Pancreas (tissue), 10 donors: Measurements from ENCODE around the gene TRPV4. TPM values are rescaled to one million over a fixed set of nuclear protein-coding genes. Genes with fewer than 3 reads are reported as not detected.

Source experiments
- ATAC-seq, 4 donors: fragments of 200-7000 bp; cut with Tn5 transposase; one replicate each; pipeline versions ENCODE4 v1.8.0 to v1.9.1; 2020; ENCODE audit warnings: mild to moderate bottlenecking in 4 of 4, moderate library complexity in 4 of 4
- DNase-seq, 6 donors: peaks; one replicate each; pipeline ENCODE4 v3.0.0-alpha.2; 2020
- FAIRE-seq: peaks from 2 replicates; lab custom pipeline; 2012; peaks lifted over from hg19 to GRCh38; lab: Jason Lieb, UNC
- H3K27ac ChIP-seq, 4 donors: fragments of 200-600 bp; sonication (generic); 1 replicate in 3 of 4; 2 replicates in 1 of 4; pipeline versions ENCODE4 v1.5.0 to v1.8.0; 2020
- H3K27me3 ChIP-seq, 4 donors: fragments of 200-600 bp; one replicate each; pipeline ENCODE4 v1.8.0; 2021
- H3K36me3 ChIP-seq, 3 donors: fragments of 200-600 bp; sonication (generic) in 1 of 3; one replicate each; pipeline versions ENCODE4 v1.5.0 to v1.8.0; 2020 to 2021
- H3K4me1 ChIP-seq, 3 donors: fragments of 200-600 bp; one replicate each; pipeline ENCODE4 v1.8.0; 2021
- H3K4me3 ChIP-seq, 4 donors: fragments of 200-600 bp; sonication (generic) in 2 of 4; one replicate each; pipeline versions ENCODE4 v1.5.0 to v1.8.0; 2020 to 2021
- H3K9me3 ChIP-seq, 4 donors: fragments of 200-600 bp; one replicate each; pipeline ENCODE4 v1.8.0; 2021
- CTCF ChIP-seq, 4 donors: fragments of 200-600 bp; sonication (generic) in 3 of 4; IDR thresholded peaks; one replicate each; pipeline versions ENCODE4 v1.5.0 to v1.8.0; 2021; ENCODE audit warnings: antibody characterized with exemption in 4 of 4
- WGBS, 2 donors: extraction: QIAGEN DNeasy Blood & Tissue Kit; methylation state at CpG; one replicate each; pipeline ENCODE4 v1.1.7; 2013; 5-methylcytosine and 5-hydroxymethylcytosine counted together
- intact Hi-C, 3 donors: fragments of 100-400 bp; cut with DNase I; formaldehyde crosslinking; loops; one replicate each; pipeline versions ENCODE4 v1.11.1 to v1.14.2; 2022
- polyA plus RNA-seq, 2 donors: library from polyadenylated mRNA; stranded (reverse); fragments of 200-250 nt; gene quantifications; one replicate each; pipeline ENCODE4 v1.2.3, GENCODE V29; 2013
- total RNA-seq, 6 donors: library from RNA; stranded (reverse); fragmentation: NEBNext Ultra II Directional in 4 of 6; extraction: Animal tissue kit (Norgen Biotek cat#: 25700) in 4 of 6; gene quantifications; one replicate each; pipeline versions ENCODE4 v1.2.1 to v1.2.4, GENCODE V29; 2021 to 2023
- donor health status: healthy with polysubstance abuse.
- donor health status: DM: no; HTN: no; CAD: no; lungs with moderate emphysema.
- donor health status: DM: no; HTN: no; CAD: no.
- donor health status: control.
- donor health status: control.
- donor health status: Bipolar disorder and iron deficiency.
- donor health status: DM: yes; HTN: yes; CAD: no.
- donor health status: DM: no; HTN: no; CAD: no.
- donor health status: DM: no; HTN: no; CAD: no.
- donor health status: DM: yes; HTN: yes; CAD: no.

Gene TRPV4
- total and polyA plus RNA-seq, 8 donors: 1.9 to 4.9 (median 4.0) TPM

GRCh38 chr12:109770861-109771670 lies 62.1 kb downstream of the TRPV4 start:
- FAIRE-seq (no peak), ATAC-seq (no peak), DNase-seq (peak in 2 of 6 donors; percentile 5 to 40)
- no peak for TF ChIP-seq CTCF (IDR thresholded peaks at IDR 0.05)
- Histone ChIP-seq H3K27me3 (no peaks in the 10 kb centered on the region), H3K4me1 (peaks cover 3 to 5% (median 3%) of the 10 kb centered on the region in 3 donors), H3K4me3 (no peak overlapping the region), H3K27ac (no peak overlapping the region), H3K36me3 (no peaks in the 10 kb centered on the region), H3K9me3 (no peaks in the 10 kb centered on the region)
- intact Hi-C loops: loop anchor here in 1 of 3 donors (10.0 kb wide), 1 partner anchor 336 kb away; no protein-coding TSS in a partner anchor
- 88 to 96% methylated on average over 17 of the region's 17 CpGs for WGBS, 2 donors

- Histone ChIP-seq H3K4me1 (peaks cover 3 to 5% (median 3%) of the 10 kb centered on the region in 3 donors), H3K36me3 (no peaks in the 10 kb centered on the region), H3K4me3 (no peak overlapping the region), H3K9me3 (no peaks in the 10 kb centered on the region), H3K27me3 (no peaks in the 10 kb centered on the region), H3K27ac (no peak overlapping the region)
- FAIRE-seq: no peak
- 82 to 90% methylated on average over 16 of the region's 16 CpGs for WGBS, 2 donors
- no peak for ATAC-seq
- peak in 1 of 6 donors; percentile 21 for DNase-seq
- intact Hi-C loops: loop anchor here in 1 of 3 donors (10.0 kb wide), 1 partner anchor 335 kb away; no protein-coding TSS in a partner anchor
- no peak for TF ChIP-seq CTCF (IDR thresholded peaks at IDR 0.05)
Observed at GRCh38 chr12:109770104-109770860, 62.9 kb downstream of the TRPV4 start.

GRCh38 chr12:109768901-109769670 lies 64.1 kb downstream of the TRPV4 start:
- Histone ChIP-seq H3K27me3 (no peaks in the 10 kb centered on the region), H3K9me3 (no peaks in the 10 kb centered on the region), H3K27ac (no peak overlapping the region), H3K4me3 (no peak overlapping the region), H3K36me3 (no peaks in the 10 kb centered on the region), H3K4me1 (peaks cover 3 to 5% (median 3%) of the 10 kb centered on the region in 3 donors)
- ATAC-seq (no peak), FAIRE-seq (no peak), DNase-seq (peak in 2 of 6 donors; percentile 54 to 67)
- intact Hi-C loops: no loop called here
- TF ChIP-seq CTCF (IDR thresholded peaks at IDR 0.05): no peak
- 94 to 97% methylated on average over 37 to 38 of the region's 38 CpGs for WGBS, 2 donors

GRCh38 chr12:109767991-109768900 lies 65.0 kb downstream of the TRPV4 start:
- intact Hi-C loops: no loop called here
- Histone ChIP-seq H3K4me1 (peaks cover 0 to 3% (median under 1%) of the 10 kb centered on the region in 3 donors), H3K27ac (no peak overlapping the region), H3K9me3 (no peaks in the 10 kb centered on the region), H3K4me3 (no peak overlapping the region), H3K36me3 (no peaks in the 10 kb centered on the region), H3K27me3 (no peaks in the 10 kb centered on the region)
- no peak for TF ChIP-seq CTCF (IDR thresholded peaks at IDR 0.05)
- DNase-seq (peak in 1 of 6 donors; percentile 73), FAIRE-seq (no peak), ATAC-seq (no peak)
- WGBS, 2 donors: 95 to 96% methylated on average over 34 to 54 of the region's 54 CpGs
